Gastrocnemius medialis (tissue), 4 donors: ENCODE measurements around the gene TMEM63C. TPM values are rescaled to one million over a fixed set of nuclear protein-coding genes. Genes with fewer than 3 reads are reported as not detected.

ENCODE experiments used
- ATAC-seq, 2 donors: fragments of 150-250 bp; one replicate each; pipeline ENCODE4 v1.9.1; 2016
- DNase-seq, 2 donors: peaks; one replicate each; pipeline ENCODE4 v3.0.0-alpha.2; 2019
- H3K27ac ChIP-seq, 4 donors: fragments of 200-600 bp; sonication (generic); 1 replicate in 1 of 4; 2 replicates in 3 of 4; pipeline ENCODE4 v1.5.1; 2016 to 2018; ENCODE audit warnings: mild to moderate bottlenecking in 2 of 4, moderate library complexity in 1 of 4
- H3K27me3 ChIP-seq, 3 donors: fragments of 200-600 bp; sonication (generic) in 2 of 3; 1 replicate in 1 of 3; 2 replicates in 2 of 3; pipeline versions ENCODE4 v1.5.1 to v1.6.0; 2016 to 2019; ENCODE audit warnings: mild to moderate bottlenecking in 1 of 3, moderate library complexity in 1 of 3
- H3K36me3 ChIP-seq, 2 donors: fragments of 200-600 bp; sonication (generic) in 1 of 2; one replicate each; pipeline ENCODE4 v1.5.1; 2017 to 2018
- H3K4me1 ChIP-seq, 2 donors: fragments of 200-600 bp; sonication (generic) in 1 of 2; one replicate each; pipeline ENCODE4 v1.5.1; 2016 to 2017; ENCODE audit warnings: mild to moderate bottlenecking in 2 of 2
- H3K4me3 ChIP-seq, 4 donors: fragments of 200-600 bp; sonication (generic) in 3 of 4; 1 replicate in 1 of 4; 2 replicates in 3 of 4; pipeline ENCODE4 v1.5.1; 2016 to 2019; ENCODE audit warnings: mild to moderate bottlenecking in 2 of 4
- H3K9me3 ChIP-seq, 3 donors: fragments of 200-600 bp; sonication (generic) in 2 of 3; 1 replicate in 1 of 3; 2 replicates in 2 of 3; pipeline ENCODE4 v1.5.1; 2016 to 2019
- POLR2A ChIP-seq, 2 donors: fragments of 450-650 bp; IDR thresholded peaks; one replicate each; pipeline ENCODE4 v1.6.1; 2017; ENCODE audit warnings: antibody characterized with exemption in 2 of 2, mild to moderate bottlenecking in 2 of 2, moderate library complexity in 2 of 2
- in situ Hi-C, 4 donors: fragments of 200-750 bp; cut with MboI; loops; one replicate each; pipeline versions ENCODE4 v1.15.0 to v1.8.0; 2017; ENCODE audit warnings: low sequenced_read_pairs in 4 of 4
- intact Hi-C: fragments of 100-400 bp; cut with DNase I; formaldehyde crosslinking; loops from one replicate; pipeline ENCODE4 v1.15.1; 2023; ENCODE audit warnings: low total_unique reads
- total RNA-seq, 4 donors: library from RNA; depleted of rRNA; stranded (reverse); fragments of >200 nt; gene quantifications; one replicate each; pipeline versions ENCODE4 v1.1.0 to v1.2.3, GENCODE V29; 2016
- TF ChIP-seq, protein P1 (sequence below), 5 experiments: fragments of 450-650 bp in 3 of 5; fragments of 200-600 bp in 2 of 5; sonication (generic) in 2 of 5; IDR thresholded peaks in 4 of 5; conservative IDR thresholded peaks in 1 of 5; 1 replicate in 4 of 5; 2 replicates in 1 of 5; pipeline ENCODE4 v1.5.1; 2016 to 2019; ENCODE audit warnings: antibody characterized with exemption in 5 of 5, mild to moderate bottlenecking in 3 of 5, moderate library complexity in 3 of 5

TMEM63C gene
- total RNA-seq, 4 donors from 2014 or later: 0.05 TPM; not detected in 2

DNA sequence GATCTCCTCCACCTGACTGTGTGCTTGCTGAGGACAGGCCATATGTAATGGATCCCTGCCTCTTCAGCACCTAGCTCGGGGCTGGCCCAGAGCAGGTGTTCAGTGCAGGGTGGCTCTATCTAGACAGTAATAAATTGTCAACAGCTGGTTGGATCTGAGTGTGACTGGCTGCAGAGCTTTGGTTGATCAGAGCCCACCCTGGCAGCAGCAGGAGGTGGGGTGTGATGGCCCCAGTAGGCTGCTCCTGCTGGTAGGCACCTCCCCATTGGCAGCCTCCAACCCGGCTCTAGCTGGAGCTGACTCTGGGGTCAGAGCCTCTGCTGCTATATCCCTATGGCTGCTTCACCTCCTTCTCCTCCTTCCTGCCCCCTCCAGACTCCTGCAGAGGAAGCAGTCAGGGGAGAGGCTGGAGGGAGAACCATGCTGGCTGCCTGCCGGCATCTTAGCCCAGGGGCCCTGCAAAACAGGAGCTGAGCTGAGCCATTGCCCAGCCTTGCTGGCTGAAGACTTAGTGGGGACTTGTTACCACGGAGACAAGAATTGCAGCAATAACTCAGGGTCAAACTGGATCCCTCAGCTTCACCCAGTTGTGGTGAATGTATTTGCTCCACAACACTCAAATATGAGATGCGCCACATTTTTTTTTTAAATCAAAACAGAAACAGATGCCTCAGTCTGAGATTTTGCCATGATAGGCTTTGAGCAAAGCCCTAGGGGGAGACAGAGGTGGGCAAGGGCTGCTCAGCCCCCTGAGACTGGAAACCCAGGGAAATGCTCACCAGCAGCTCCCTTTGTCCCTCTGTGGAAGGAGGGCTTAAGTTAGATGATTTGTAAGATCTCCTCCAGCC, 22.2 kb downstream of the TMEM63C start:
- ATAC-seq (no peak), DNase-seq (no peak)
- TF ChIP-seq, protein P1, sequence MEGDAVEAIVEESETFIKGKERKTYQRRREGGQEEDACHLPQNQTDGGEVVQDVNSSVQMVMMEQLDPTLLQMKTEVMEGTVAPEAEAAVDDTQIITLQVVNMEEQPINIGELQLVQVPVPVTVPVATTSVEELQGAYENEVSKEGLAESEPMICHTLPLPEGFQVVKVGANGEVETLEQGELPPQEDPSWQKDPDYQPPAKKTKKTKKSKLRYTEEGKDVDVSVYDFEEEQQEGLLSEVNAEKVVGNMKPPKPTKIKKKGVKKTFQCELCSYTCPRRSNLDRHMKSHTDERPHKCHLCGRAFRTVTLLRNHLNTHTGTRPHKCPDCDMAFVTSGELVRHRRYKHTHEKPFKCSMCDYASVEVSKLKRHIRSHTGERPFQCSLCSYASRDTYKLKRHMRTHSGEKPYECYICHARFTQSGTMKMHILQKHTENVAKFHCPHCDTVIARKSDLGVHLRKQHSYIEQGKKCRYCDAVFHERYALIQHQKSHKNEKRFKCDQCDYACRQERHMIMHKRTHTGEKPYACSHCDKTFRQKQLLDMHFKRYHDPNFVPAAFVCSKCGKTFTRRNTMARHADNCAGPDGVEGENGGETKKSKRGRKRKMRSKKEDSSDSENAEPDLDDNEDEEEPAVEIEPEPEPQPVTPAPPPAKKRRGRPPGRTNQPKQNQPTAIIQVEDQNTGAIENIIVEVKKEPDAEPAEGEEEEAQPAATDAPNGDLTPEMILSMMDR (IDR thresholded peaks at IDR 0.05 in 4 of 5, conservative IDR thresholded peaks at IDR 0.05 in 1 of 5): no peak
- Histone ChIP-seq H3K27me3 (no peaks in the 10 kb centered on the region), H3K36me3 (no peaks in the 10 kb centered on the region), H3K4me1 (no peaks in the 10 kb centered on the region), H3K9me3 (no peaks in the 10 kb centered on the region), H3K4me3 (no peak overlapping the region), H3K27ac (no peak overlapping the region)
- intact Hi-C loops (no loop called here), in situ Hi-C loops (no loop called here)

DNA sequence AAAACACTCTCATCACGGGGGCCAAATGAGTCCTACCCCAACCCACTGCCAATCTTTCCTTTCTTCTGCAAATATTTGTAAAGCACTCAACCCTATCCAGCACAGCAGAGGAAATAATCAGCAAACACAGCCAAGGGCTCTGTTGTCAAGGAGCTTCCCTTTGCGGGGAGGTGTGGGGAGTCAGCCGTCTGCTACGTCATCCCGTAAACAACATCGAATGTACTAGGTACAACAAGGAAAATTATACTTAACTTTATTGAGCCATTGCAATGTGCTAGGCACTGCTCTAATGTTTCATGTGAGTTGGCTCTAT, 22.8 kb downstream of the TMEM63C start:
- TF ChIP-seq, protein P1 (IDR thresholded peaks at IDR 0.05 in 4 of 5, conservative IDR thresholded peaks at IDR 0.05 in 1 of 5): no peak
- no peak for TF ChIP-seq POLR2A (IDR thresholded peaks at IDR 0.05)
- no peaks in the 10 kb centered on the region for H3K27me3 ChIP-seq
- intact Hi-C loops: no loop called here
- no peak for ATAC-seq
- in situ Hi-C loops: no loop called here
- H3K9me3 ChIP-seq: no peaks in the 10 kb centered on the region
- DNase-seq: no peak
- H3K27ac ChIP-seq: no peak overlapping the region
- no peaks in the 10 kb centered on the region for H3K36me3 ChIP-seq
- no peaks in the 10 kb centered on the region for H3K4me1 ChIP-seq
- no peak overlapping the region for H3K4me3 ChIP-seq

DNA sequence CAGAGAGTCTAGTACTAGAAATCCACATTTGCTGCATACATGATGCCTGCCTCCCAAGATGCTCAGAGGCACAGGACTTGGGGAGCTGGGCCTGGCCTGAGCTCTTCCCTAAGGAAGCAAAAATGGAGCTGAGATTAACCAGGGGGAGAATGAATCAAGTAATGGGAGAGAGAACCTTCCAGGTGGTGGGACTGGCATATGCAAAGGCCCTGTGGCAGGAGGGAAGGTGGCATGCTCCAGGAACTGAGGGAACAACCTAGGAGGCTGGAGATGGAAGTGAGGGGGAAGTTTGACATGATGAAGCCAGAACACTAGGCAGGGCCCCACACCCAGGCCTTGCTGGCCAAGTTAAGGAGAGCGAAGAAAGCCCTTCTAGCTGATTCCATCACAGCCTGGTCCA, 23.3 kb downstream of the TMEM63C start:
- H3K27me3 ChIP-seq: no peaks in the 10 kb centered on the region
- intact Hi-C loops (no loop called here), in situ Hi-C loops (no loop called here)
- H3K9me3 ChIP-seq: no peaks in the 10 kb centered on the region
- TF ChIP-seq, protein P1 (IDR thresholded peaks at IDR 0.05 in 4 of 5, conservative IDR thresholded peaks at IDR 0.05 in 1 of 5): no peak
- TF ChIP-seq POLR2A (IDR thresholded peaks at IDR 0.05): no peak
- ATAC-seq (no peak), DNase-seq (no peak)
- no peaks in the 10 kb centered on the region for H3K36me3 ChIP-seq
- H3K27ac ChIP-seq: no peak overlapping the region
- H3K4me1 ChIP-seq: no peaks in the 10 kb centered on the region
- no peak overlapping the region for H3K4me3 ChIP-seq

DNA sequence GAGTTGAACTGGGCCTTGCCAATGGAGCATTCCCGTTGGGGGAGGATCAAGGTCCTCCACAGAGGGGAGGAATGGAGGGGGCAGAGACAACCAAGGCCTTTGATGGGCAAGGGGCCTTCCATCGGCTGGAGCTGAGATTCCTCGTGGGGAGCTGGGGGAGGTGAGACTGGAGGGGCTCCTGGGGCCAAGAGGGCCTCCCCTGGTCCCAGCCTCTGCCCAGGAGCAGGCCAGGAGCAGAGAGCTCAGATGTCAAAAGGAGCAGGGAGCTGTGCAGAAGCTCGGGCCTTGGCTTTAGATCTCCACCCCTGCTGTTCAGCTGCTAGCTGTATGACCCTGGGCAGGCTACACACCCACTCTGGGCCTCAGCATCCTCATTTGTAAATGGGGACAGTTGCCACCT, 24.0 kb downstream of the TMEM63C start:
- H3K9me3 ChIP-seq: no peaks in the 10 kb centered on the region
- TF ChIP-seq, protein P1 (IDR thresholded peaks at IDR 0.05 in 4 of 5, conservative IDR thresholded peaks at IDR 0.05 in 1 of 5): no peak
- TF ChIP-seq POLR2A (IDR thresholded peaks at IDR 0.05): no peak
- DNase-seq (no peak), ATAC-seq (no peak)
- no peak overlapping the region for H3K4me3 ChIP-seq
- H3K27me3 ChIP-seq: no peaks in the 10 kb centered on the region
- H3K36me3 ChIP-seq: no peaks in the 10 kb centered on the region
- intact Hi-C loops (no loop called here), in situ Hi-C loops (no loop called here)
- no peaks in the 10 kb centered on the region for H3K4me1 ChIP-seq
- no peak overlapping the region for H3K27ac ChIP-seq
